Muscle layer of colon (tissue), 2 donors: ENCODE data around the gene SAMD14.

Experiments
- H3K27ac ChIP-seq: one replicate; pipeline ENCODE4 v1.7.0; 2013; ENCODE audit warnings: low read depth, mild to moderate bottlenecking, low read length, moderate library complexity
- H3K27me3 ChIP-seq, 2 donors: one replicate each; pipeline ENCODE4 v1.7.0; 2013; ENCODE audit warnings: low read length in 2 of 2, mild to moderate bottlenecking in 2 of 2; ENCODE audit not compliant: insufficient read depth in 2 of 2, control insufficient read depth in 1 of 2
- H3K36me3 ChIP-seq: one replicate; pipeline ENCODE4 v1.7.0; 2013; ENCODE audit warnings: mild to moderate bottlenecking, low read length; ENCODE audit not compliant: insufficient read depth
- H3K4me1 ChIP-seq: one replicate; pipeline ENCODE4 v1.7.0; 2013; ENCODE audit warnings: mild to moderate bottlenecking, low read length; ENCODE audit not compliant: insufficient read depth
- H3K4me3 ChIP-seq, 2 donors: one replicate each; pipeline ENCODE4 v1.7.0; 2013; ENCODE audit warnings: low read length in 2 of 2, low read depth in 1 of 2, mild to moderate bottlenecking in 1 of 2, moderate library complexity in 1 of 2
- H3K9ac ChIP-seq: one replicate; pipeline ENCODE4 v1.7.0; 2013; ENCODE audit warnings: low read length
- H3K9me3 ChIP-seq: one replicate; pipeline ENCODE4 v1.7.0; 2013; ENCODE audit warnings: mild to moderate bottlenecking, low read length
- donor health status: abdominal sarcoma.
- donor health status: Adenocarcinoma of cecum.

The SAMD14 gene

GRCh38 chr17:50170662-50171370, 40.9 kb upstream of the SAMD14 start:
- H3K27ac ChIP-seq, result no peak overlapping the region
- no peak overlapping the region for H3K4me3 ChIP-seq
- no peak overlapping the region for H3K9ac ChIP-seq
- no peaks in the 10 kb centered on the region for H3K36me3 ChIP-seq
- no peaks in the 10 kb centered on the region for H3K27me3 ChIP-seq
- no peaks in the 10 kb centered on the region for H3K9me3 ChIP-seq
- peaks cover 43% of the 10 kb centered on the region for H3K4me1 ChIP-seq

GRCh38 chr17:50169881-50170459, 40.0 kb upstream of the SAMD14 start:
- H3K4me3 ChIP-seq, result no peak overlapping the region
- H3K4me1 ChIP-seq, result peaks cover 44% of the 10 kb centered on the region
- H3K9me3 ChIP-seq, result no peaks in the 10 kb centered on the region
- H3K27ac ChIP-seq, result no peak overlapping the region
- H3K27me3 ChIP-seq, result no peaks in the 10 kb centered on the region
- no peaks in the 10 kb centered on the region for H3K36me3 ChIP-seq
- H3K9ac ChIP-seq, result no peak overlapping the region

DNA sequence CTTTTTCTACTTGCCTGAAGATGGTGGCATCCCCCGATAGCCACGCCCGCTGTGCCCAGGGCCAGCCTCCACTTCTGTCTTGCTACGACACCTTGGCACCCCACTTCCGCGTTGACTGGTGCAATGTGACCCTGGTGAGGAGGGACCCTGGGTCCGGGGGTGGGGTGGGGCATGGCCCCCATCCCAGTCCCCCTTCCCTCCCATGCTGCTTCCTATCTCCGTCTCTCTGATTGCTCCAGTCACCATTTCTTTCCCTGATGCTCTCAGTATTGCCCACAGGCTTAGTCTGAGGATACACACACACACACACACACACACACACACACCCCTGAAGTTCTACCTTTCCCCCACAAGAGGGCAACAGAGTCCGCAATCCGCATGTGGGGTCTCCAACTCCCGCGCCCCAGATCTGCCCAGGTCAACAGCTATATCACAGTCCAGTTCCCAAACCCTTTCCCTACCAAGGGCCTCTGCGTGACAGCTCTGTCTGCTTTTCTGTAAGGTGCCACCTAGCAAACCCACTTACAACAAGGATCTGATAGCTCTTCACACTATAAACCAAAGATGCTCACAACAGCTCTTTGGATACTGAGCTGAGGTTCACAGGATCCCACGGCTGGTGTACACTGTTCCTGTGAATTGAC, 39.3 kb upstream of the SAMD14 start:
- Histone ChIP-seq H3K9me3 (no peaks in the 10 kb centered on the region), H3K36me3 (no peaks in the 10 kb centered on the region), H3K27ac (peak overlapping the region; percentile 50), H3K27me3 (no peaks in the 10 kb centered on the region), H3K9ac (no peak overlapping the region), H3K4me3 (no peak overlapping the region), H3K4me1 (peaks cover 45% of the 10 kb centered on the region)

DNA sequence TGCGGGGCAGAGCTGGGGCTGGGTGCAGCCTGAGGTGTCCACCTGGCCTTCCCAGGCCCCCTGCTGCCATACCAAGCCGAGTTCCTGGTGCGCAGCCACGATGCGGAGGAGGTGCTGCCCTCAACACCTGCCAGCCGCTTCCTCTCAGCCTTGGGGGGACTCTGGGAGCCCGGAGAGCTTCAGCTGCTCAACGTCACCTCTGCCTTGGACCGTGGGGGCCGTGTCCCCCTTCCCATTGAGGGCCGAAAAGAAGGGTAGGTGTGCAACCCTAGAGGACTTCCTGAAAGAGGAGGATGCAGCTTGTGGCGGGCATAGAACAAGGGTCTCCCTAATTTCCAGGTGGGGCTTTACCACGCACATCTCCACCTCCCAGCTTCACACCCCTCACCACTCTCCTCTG, 38.4 kb upstream of the SAMD14 start:
- H3K27ac ChIP-seq, result no peak overlapping the region
- H3K4me3 ChIP-seq, result no peak overlapping the region
- peaks cover 39% of the 10 kb centered on the region for H3K4me1 ChIP-seq
- H3K9me3 ChIP-seq, result no peaks in the 10 kb centered on the region
- no peaks in the 10 kb centered on the region for H3K27me3 ChIP-seq
- H3K36me3 ChIP-seq, result no peaks in the 10 kb centered on the region
- no peak overlapping the region for H3K9ac ChIP-seq

- no peaks in the 10 kb centered on the region for H3K27me3 ChIP-seq
- H3K36me3 ChIP-seq, result no peaks in the 10 kb centered on the region
- H3K9me3 ChIP-seq, result no peaks in the 10 kb centered on the region
- H3K4me1 ChIP-seq, result peaks cover 33% of the 10 kb centered on the region
- H3K9ac ChIP-seq, result no peak overlapping the region
- H3K27ac ChIP-seq, result no peak overlapping the region
- no peak overlapping the region for H3K4me3 ChIP-seq
Measured at GRCh38 chr17:50167371-50167770, 37.4 kb upstream of the SAMD14 start.

DNA sequence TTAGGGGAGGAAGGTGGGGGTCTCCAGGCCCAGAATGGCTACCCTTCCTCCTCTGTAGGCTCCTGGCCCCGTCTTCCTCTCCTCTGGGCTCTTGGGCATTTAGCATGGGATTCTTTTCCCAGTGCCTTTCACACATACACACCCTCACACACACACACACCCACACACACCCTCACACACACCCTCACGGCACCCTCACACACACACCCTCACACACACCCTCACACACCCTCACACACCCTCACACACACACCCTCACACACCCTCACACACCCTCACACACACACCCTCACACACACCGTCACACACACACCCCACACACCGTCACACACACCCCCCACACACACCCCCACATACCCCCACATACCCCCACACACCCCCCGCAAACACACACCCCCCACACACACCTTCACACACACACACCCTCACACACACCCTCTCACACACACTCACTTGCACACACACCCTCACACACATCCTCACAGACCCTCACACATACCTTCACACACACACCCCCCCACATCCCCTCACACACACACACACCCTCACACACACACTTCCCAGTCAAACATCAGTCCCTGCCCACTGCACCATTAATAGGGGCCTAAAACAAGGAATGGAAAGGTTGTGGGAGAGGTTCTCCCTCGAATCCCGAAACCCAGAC, 36.7 kb upstream of the SAMD14 start:
- Histone ChIP-seq H3K4me1 (peaks cover 38% of the 10 kb centered on the region), H3K9ac (peak overlapping the region; percentile 24)

GRCh38 chr17:50165867-50166517, 36.0 kb upstream of the SAMD14 start, which contains the start of gene SGCA:
TSS of gene SGCA (plus strand) at chr17:50166005. CDS start at chr17:50166041, 36 bp downstream.
- peak within 1 kb of the TSS; percentile 88 for H3K27ac ChIP-seq
- H3K9me3 ChIP-seq, result no peaks in the 10 kb centered on the region
- H3K4me1 ChIP-seq, result peaks cover 41% of the 10 kb centered on the region
- peak within 1 kb of the TSS; percentile 42 to 49 for H3K4me3 ChIP-seq
- H3K9ac ChIP-seq, result peak within 1 kb of the TSS; percentile 24
- no peaks in the 10 kb centered on the region for H3K27me3 ChIP-seq
- H3K36me3 ChIP-seq, result no peaks in the 10 kb centered on the region

More for the DNA sequence above, 36.7 kb upstream of the SAMD14 start:
- Histone ChIP-seq H3K4me3 (peak overlapping the region; percentile 42 to 49), H3K9me3 (no peaks in the 10 kb centered on the region), H3K36me3 (no peaks in the 10 kb centered on the region), H3K27me3 (no peaks in the 10 kb centered on the region), H3K27ac (peak overlapping the region; percentile 88)

DNA sequence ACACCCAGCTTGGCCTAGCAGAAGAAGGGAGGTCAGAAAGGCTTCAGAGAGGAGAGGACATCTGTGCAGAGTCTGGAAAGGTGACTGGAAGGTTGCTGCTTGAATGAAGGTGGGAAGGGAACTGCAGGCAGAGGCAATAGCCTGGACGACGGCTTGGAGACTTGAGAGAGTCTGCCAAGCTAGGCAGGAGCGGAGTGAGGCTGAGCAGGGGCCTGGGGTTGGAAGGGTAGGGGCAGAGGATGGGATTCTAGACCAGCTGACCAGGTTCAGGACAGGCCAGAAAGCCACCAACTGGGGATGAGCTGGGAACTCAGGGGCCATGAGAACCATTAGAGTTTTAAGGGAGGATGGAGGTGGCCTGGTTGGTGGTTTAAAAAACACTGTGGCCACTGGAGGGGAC, 35.5 kb upstream of the SAMD14 start:
- Histone ChIP-seq H3K9me3 (no peaks in the 10 kb centered on the region), H3K9ac (no peak overlapping the region), H3K27ac (peak overlapping the region; percentile 88), H3K36me3 (no peaks in the 10 kb centered on the region), H3K4me3 (peak overlapping the region; percentile 42 to 49), H3K27me3 (no peaks in the 10 kb centered on the region), H3K4me1 (peaks cover 46% of the 10 kb centered on the region)

DNA sequence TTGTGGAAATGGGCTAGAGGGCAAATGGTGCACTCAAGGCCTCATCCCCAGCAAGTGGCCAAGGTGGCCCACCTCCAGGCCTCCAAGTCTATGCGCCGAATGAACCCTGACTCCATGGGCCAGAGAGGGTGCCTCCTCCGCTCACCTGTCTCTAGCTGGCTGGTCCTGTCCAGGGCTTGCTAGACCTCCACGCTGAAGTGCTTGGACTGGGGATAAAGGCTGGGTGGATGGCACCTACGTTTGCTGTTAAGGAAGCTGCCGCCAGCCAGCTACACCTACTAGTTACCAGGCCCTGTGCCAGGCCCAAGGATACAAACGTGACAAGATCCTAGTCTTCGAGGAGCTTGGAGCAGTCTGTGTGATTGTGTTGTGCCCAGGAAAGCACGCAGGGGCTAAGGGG, 35.1 kb upstream of the SAMD14 start:
- H3K27ac ChIP-seq, result peak overlapping the region; percentile 88
- peaks cover 46% of the 10 kb centered on the region for H3K4me1 ChIP-seq
- H3K9me3 ChIP-seq, result no peaks in the 10 kb centered on the region
- H3K9ac ChIP-seq, result no peak overlapping the region
- H3K36me3 ChIP-seq, result no peaks in the 10 kb centered on the region
- H3K4me3 ChIP-seq, result peak overlapping the region in 1 of 2 donors; percentile 49
- no peaks in the 10 kb centered on the region for H3K27me3 ChIP-seq

DNA sequence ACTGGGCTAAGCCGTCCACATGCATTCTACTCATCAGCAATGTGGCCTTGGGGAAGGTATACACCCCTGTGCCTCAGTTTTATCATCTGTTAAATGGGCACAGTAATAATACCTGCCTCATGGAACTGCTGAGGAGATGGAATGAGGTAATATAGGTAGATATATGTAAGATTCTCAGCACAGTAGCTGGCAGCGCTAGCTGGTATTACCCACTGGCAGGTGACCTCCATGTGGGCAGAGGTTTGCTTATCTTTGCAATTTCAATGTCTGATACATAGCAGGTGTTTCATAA, 34.7 kb upstream of the SAMD14 start:
- no peak overlapping the region for H3K27ac ChIP-seq
- H3K9ac ChIP-seq, result no peak overlapping the region
- peaks cover 44% of the 10 kb centered on the region for H3K4me1 ChIP-seq
- no peaks in the 10 kb centered on the region for H3K9me3 ChIP-seq
- H3K36me3 ChIP-seq, result no peaks in the 10 kb centered on the region
- H3K4me3 ChIP-seq, result no peak overlapping the region
- H3K27me3 ChIP-seq, result no peaks in the 10 kb centered on the region
